Daoy (cell line): ENCODE measurements around the gene RABEP1. TPM values are rescaled to one million over a fixed set of nuclear protein-coding genes. Genes with fewer than 3 reads are reported as not detected.

Experiments
- DNase-seq: peaks from one replicate; pipeline ENCODE4 v3.0.0-alpha.2; 2015; ENCODE audit warnings: low read depth
- total RNA-seq: library from RNA; depleted of rRNA; stranded (reverse); fragments of >200 nt; shearing (Covaris generic); gene quantifications from 2 replicates; pipeline ENCODE4 v1.2.3, GENCODE V29; 2014

RABEP1 gene
- total RNA-seq, 1 experiment from 2014 or later: 45.7 TPM

DNA sequence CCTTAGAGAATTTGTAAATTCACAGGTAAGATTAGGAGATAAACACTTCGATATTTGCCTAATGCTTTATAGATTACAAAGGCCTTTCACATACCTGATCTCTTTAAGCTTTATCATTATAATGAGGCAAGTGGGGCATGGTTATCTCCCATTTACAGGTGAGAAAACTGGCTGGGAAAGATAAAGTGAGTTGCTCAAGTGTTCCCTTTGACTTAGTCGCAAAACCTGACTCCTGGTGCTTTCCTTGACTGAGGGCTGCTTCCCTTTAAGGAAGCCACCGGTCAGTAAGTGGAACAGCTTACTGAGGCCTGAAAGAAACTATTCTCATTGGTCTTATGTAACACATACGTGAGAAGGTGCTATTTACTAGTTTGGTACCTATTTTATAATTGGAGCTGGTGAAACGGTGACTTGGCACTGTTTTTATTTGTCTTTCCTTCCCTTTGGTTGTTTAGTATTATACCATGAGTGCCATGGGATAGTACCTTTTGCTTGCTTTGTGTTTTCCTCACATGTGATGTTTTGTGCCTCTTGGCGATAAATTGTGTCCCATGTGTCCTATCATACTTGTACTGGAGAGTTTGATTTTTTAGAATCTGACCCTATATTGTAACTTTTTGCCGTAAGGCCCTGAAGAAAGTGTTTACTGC, 80.2 kb downstream of the RABEP1 start:
- no peak for DNase-seq

DNA sequence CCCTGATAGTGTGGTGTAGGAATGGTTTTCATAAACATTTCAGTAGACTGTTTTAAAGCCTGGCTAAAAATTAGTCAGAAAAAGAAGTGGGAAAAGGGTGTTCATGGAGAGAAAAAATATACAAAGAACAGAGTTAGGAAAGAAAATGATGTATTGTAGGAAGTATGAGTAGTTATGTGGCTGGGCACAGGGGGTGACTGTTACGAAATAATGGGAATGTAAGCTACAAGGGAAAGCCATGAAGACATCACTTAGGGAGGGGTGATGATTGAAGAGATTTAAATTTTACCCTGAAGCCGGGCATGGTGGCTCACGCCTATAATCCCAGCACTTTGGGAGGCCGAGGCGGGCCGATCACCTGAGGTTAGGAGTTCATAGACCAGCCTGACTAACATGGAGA, 82.1 kb downstream of the RABEP1 start:
- no peak for DNase-seq

DNA sequence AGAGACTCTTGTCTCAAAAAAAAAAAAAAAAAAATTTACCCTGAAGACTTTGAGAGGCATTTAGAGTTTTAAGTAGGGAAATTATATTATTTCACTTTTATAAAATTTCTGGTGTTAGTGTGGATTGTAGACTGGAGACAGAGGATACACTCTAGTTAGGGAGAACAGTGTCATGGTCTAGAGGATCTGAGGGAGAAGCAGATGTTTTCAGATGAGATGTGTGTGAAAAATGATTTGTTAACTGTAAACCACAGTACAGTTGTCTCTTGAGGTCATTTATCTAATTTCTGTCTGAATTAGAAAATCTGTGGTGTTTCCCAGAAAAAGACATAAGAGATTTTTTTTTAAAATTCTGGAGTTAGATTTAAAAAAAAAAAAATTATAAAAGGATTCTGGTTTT, 82.6 kb downstream of the RABEP1 start:
- DNase-seq: no peak

DNA sequence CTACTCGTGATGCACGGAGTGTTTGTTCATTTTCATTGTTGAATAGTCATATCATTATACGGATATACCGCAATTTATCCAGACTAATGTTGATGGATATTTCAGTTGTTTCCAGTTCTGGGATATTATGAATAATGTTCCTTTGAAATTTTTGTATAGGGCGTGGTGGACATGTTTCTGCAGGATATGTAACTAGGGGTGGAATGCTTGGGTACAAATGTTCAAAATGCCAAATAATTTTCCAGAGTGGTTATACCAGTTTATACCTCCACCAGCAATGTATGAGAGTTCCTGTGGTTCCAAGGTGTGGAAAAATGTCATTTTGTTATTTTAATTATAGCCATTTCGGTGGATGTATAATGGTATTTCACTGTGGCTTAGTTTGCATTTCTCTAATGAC, 83.7 kb downstream of the RABEP1 start:
- DNase-seq: no peak

DNA sequence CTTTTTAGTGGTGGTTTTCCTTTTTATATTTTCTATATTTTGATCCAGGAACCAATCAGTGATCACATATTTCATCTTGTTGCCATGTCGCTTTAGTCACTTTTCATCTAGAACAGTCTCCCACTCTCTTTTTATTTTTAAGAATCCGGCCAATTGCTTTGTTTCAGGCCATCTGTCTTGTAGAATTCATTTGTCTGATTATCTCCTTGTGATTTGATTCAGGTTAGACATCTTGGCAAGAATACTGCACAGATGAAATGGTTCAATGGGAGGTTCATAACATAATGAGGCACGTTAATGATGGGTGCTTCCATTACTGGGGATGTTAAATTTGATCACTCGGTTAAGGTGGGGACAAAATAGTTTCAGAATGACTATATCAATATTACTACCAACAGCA, 88.3 kb downstream of the RABEP1 start:
- DNase-seq: no peak

DNA sequence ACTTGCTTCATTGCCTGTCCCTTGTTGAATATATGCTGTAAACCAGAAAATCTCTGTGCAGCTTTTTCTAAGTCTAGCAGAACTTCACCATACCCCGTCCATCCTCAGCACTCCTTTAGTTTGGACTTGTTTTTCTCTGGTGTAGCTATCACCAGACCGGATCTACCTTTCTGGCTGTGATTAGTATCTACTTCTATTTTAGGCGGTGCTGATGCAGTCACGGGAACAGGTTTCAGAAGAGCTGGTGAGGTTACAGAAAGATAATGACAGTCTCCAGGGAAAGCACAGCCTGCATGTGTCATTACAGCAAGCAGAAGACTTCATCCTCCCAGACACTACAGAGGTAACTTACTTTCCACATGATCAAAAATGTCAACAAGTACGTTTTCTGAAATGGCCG, 91.0 kb downstream of the RABEP1 start:
- DNase-seq: no peak

DNA sequence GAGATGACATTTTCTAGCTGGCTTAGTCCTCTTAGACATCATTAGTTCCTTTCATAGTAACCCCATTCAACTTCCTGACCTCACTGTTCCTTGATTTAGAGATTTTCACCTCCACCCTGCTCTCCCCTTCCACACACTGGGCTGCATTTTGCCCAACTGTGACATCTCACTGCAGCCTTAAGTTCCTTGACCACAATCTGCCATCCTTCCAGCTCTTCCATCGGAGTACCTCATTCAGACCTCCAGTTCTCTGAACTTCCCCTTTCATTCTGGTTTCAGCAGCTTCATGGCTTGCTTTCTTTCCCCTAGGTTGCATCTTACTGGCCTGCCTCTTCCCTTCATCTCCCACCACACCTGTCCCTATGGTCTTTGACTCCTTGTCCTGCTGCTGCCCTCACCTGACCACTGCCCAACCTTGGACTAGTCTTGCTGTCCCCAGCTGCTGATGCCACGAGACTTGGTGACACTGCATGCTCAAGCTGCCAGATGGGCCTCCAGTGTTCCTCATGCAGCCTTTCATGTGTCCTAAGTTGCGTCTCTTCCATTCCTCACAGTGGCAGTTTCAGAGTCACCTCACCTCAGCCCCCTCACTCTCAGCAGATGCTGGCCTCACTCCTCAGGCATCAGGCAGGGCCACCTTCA, 96.6 kb downstream of the RABEP1 start:
- DNase-seq: no peak

DNA sequence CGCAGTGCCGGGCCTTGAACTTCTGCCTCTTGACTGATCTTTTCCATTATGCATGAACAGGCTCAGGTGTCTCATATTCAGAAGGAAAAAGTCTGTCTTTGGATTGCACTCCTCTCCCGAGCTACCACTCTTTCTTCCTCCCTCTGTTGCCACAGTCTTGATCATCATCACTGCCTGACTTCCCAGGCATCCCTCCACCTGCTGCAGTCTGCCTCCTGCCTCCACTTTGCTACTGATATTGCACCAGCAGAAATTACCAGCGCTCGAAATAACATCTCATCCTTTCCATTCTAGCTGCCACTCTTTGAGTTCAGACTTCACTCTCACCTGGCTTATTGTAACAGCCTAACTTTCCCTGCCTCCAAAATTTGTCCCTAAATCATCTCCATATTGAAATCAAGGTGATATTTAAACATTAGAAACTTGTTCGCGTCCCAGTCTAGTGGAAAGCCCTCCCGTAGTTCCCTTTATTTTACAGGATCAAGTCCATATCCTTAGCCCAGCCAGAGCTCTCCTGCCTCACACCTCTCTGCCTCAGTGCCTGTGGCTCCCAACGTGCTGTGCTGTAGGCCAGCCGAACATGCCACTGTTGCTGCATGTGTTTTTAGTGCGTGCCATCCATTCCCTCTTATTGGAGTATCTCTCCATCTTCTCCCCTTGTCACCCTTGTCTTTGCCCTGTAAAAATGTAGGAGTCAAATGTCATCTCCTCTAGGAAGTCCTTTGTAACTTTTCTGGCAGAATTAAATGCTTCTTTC, 97.4 kb downstream of the RABEP1 start:
- no peak for DNase-seq

DNA sequence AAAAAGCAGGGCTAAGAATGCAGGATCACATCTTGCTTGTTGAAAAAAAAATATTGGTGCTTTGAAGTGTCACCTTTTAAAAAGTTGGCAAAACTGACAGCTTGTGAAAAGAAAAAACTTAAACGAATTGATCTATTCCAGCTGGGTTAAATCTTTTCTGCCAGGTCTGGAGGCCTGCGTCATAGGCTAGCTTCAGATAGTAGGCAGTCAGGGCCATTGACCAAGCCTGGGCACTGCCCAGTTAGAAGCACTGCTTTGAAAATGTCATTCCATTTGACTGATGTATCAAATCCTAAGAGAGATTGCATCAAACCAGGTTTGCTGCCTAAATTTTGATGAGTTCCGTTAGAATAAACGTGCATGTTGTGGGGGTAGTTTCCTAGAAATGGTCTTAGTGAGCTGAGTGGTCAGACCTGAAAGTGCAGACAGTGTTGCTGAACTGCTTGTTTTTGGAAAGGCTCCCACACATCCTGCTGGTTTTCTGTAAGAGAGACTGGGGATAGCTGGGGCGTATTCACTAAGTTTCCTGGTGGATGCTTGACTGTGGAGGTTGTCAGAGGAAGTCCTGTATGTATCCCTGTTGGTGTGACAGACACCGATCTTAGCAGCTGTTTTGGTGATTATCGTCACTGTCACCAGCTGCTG, 98.5 kb downstream of the RABEP1 start:
- no peak for DNase-seq

DNA sequence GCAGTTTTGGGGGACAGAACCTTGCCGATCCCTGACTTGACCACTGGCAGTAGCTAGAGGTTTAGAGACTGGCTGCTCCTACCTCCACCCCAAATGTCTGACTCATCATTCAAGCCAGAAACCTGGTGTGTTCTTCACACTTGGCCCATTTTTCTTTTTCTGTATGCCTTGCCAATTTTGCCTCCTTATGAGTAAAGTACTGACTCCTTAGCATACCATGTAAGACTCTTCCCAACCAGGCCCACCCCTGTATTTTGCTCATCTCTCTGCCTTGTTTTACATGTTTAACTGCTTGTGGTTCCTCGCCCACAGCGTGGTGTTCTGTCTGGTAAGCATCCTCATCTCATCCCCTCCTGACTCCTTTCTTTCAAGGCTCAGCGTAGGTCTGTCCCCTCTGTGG, 99.5 kb downstream of the RABEP1 start:
- DNase-seq: peak; percentile 11

DNA sequence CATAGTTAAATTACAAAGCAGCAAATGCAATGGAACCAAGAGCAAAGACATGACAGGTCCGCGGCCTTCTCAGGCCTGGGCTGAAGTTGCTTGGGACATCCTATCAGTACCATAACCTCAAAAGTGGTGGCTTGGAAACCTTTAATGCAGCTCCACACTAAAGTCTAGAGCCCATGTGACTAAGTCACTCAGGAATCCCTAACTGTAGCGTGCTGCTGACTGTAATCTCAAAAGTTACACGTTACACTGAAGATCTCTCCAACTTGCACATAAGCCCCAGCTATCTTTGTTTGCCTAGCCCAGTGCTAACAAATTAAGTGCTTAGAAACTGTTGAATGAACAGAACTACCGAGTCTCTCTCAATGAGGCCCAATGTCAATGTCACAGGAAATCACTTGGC, 109.6 kb downstream of the RABEP1 start:
- no peak for DNase-seq

DNA sequence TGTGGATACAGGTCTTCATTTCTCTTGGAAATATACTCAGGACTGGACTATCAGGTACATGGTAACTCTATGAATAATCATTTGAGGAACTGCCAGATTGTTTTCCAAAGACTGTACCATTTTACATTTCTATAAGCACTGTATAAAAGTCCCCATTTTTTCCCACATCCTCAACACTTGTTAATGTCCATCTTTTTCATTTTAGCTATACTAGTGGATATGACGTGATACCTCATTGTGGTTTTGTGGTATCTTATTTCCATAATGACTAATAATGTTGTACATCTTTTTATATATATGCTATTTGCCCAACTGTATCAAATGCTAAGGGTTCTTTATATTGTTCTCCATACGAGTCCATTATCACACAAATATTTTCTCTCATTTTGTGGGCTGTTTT, 114.5 kb downstream of the RABEP1 start:
- no peak for DNase-seq

DNA sequence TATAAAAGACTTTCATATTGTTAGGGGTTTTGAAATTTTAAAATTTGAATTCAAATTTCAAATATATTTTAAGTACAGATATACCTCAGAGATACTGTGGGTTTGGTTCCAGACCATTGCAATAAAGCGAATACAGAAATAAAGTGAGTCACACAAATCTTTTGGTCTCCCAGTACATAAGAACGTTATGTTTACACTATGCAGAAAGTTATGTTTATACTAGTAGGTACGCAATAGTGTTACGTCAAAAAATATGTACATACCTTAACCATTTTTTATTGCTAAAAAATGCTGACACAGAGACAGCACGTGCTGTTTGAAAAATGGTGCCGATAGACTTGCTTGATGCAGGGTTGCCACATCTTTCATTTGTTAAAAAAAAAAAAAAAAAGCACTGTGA, 117.7 kb downstream of the RABEP1 start:
- DNase-seq: no peak

DNA sequence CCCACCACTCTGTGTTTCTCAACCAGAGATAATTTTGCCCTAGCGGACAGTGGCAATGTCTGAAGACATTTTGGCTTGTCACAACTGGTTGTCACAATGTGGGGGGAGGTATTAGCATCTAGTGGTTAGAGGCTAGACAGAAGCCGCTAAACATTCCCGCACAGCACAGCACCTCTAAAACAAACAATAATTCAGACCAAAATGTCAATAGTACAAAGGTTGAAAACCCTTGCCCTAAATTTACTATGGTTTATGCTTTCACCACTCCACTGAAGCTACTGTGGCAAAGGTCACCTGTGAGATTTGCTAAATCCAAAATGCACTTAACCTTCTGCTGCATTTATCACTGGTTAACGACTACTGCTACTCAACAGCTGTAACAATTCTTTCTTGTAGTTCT, 123.3 kb downstream of the RABEP1 start:
- DNase-seq: no peak

DNA sequence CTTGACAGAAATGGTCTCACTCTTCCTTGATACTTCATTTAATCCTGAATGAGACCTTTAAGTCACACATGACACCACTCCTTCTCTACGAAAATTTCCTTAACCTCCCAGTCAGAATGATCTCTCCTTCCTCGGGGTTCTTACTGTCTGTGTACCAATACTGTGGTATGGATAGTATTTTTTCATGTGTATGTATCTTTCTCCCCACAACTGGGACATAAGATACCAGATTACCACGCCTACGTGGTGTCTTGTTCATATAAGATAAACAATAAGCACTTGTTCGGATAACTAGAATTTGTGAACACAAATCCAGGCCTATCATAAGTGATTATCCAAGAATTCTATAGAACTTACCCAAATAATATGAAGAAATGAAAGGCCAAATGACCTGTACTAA, 126.1 kb downstream of the RABEP1 start:
- DNase-seq: no peak

DNA sequence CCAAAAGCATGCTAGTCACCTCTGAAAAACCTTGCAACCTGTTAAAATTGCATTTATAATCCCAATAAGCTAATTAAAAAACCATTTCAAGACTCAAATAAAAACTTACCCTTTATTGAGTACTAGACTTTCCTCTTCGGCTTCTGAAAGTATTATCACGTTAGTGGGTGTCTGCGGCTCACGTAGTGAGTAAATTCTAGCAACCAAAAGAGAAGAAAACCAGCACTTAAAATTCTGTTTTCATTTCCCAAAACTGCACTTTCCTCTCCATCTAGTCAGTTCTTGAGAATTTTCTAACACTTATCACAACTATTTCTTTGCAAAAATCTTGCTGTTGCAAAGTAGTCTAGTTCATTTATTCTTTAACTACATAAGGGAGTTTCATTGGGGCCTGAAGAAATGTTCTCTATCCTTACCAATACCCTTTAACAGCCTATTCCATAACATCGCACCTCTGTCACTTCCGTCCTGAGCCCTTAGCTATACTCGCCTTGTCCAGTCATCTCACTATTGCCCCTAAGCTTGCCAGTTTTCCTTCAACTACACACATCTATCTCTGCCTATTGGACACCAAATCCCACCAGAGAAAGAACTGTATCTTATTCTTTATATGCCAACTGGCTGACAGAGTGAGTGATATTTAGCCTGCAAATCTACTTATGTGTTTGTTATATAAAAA, 128.6 kb downstream of the RABEP1 start:
- DNase-seq: no peak

DNA sequence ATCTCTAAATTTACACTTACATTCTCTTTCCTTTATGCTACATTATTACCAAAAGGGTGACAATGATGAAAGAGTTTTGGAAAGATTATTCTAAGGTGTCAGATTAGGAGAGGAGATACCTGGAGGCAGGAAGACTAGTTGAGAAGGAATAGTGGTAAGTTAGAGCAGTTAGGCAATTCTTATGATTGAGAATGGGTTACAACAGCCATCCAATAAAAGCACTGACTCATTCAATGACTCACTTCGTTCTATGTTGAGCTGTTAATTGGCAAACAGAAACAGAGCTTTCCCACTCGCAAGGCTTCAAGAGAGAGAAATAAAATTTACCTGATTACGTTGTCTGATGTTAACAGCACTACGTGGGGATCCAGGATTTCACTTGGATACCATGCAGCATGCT, 131.6 kb downstream of the RABEP1 start:
- DNase-seq: peak; percentile 83

DNA sequence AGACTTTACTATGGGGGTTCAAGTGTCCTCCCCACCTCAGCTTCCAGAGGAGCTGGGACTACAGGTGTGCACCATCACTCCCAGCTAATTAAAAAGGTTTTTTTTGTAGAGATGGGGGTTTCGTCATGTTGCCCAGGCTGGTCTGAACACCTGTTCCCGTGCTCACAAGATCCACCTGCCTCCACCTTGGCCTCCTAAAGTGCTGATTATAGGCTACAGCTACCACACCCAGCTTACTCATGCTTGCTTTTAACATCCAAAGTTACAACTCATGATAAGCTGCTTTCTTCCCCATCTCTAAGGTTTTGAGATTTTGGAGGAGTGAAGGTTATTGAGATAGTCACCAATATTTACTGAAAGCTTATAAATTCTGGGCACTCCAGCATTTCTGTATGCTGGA, 134.8 kb downstream of the RABEP1 start:
- no peak for DNase-seq

DNA sequence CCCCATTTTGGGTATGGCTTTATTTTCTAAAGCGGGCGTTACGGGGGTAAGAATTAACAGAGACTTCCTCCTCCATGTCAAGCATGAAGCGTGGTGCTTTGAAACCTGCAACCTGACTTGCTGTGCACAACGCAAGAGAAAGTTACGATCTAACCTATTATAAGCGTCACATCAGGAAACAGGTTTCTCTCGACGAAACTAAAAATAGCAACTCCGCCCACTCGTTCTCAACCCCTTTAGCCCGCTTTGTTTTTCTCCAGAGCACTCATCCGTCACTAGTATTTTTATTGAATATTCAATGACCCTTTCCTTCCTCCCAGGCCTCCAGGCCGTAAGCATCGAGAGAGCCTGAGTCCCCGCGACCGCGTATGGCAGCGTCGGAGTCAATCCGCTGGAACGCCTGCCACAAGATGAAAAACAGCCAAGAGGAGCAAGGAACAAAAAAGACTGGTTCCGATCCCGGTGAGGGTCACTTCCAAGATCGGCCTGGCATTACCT, 136.8 kb downstream of the RABEP1 start:
- DNase-seq: peak; percentile 33

DNA sequence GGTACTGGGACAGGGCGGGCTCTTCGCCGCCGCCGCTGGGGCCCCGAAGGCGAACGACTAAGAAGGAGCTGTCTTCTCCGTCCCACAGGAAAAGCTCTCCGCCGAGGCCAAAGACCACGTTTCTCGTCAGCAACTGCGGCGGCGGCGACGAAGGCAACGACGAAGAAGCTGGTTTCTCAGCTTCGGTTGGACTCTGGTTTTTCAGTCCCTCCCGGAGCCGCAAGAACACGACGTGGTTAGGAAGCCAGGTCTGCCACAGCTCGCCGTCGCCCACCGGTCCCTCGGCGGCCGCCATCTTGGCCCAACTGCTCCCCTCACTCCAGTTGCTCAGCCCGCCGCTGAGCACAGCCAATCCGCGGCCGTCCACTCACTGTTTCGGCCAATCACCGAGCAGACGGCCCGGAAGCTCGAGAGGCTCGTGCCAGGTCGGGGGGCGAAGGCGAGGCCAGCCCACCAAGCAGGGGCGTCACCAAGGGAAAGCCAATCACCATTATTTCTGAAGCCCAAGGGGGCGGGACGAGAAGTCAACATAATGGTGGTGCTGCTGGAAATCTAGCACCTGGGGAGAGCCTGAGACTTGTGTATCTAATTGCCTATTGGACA, 137.4 kb downstream of the RABEP1 start, which contains the start of gene NUP88:
Gene NUP88, minus strand, starts transcription at position 307 of the 603 bp plus-strand sequence. Its CDS starts 12 bp downstream, at position 295.
- DNase-seq: peak; percentile 99

DNA sequence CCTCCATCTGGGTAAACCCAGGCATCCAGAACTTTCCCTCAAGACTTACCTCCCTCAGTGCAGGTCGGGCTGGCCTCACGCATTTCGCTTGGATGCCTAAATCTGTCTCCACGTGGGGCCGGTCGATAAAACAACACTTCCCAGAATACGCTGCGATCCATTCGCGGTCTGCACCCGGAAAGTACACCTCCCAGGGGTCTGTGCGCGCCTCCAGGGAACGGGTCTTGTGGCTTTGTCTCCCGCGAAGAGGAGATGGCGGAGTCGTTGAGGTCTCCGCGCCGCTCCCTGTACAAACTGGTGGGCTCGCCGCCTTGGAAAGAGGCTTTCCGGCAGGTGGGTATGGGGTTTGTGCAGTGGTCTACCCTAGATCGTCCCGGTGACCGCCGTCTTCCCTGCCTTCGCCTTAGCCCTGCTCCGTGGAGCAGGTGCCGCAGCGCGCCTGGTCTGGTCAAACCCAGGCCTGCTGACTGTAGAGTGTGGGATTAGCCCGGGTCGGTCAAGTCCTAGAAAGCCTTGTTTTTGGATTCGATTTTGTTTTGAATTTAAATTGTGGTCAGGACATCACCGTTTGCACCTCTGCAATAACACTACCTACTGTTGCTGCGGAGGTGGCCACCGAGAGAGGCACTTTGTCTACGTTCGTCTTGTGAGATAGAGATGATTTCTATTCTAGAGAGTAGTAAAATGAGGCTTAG, 138.0 kb downstream of the RABEP1 start, which contains the start of gene RPAIN:
Gene RPAIN, plus strand, starts transcription at position 224 of the 695 bp plus-strand sequence. Its CDS starts 29 bp downstream, at position 253.
- peak; percentile 92 for DNase-seq
